Stimulated activated CD8-positive, alpha-beta memory T cell treated with anti-CD3 and anti-CD28 coated beads, Interleukin-12 subunit alpha, Interleukin-12 subunit beta, amount 100 ng/mL, for 24 hours (primary cell): ENCODE results near the gene PTGER1.
"Not testable (repeated sequence)": the region's sequence is repeated elsewhere in the genome, so short reads cannot be mapped to it uniquely, and the experiment has no call there.

Experiments
- DNase-seq: peaks from one replicate; pipeline ENCODE4 v3.0.0-alpha.2; 2020; ENCODE audit errors: extremely low read depth

PTGER1 gene

GRCh38 chr19:14474827-14475226 is 327 bp downstream of the PTGER1 start:
- no peak for DNase-seq

DNA sequence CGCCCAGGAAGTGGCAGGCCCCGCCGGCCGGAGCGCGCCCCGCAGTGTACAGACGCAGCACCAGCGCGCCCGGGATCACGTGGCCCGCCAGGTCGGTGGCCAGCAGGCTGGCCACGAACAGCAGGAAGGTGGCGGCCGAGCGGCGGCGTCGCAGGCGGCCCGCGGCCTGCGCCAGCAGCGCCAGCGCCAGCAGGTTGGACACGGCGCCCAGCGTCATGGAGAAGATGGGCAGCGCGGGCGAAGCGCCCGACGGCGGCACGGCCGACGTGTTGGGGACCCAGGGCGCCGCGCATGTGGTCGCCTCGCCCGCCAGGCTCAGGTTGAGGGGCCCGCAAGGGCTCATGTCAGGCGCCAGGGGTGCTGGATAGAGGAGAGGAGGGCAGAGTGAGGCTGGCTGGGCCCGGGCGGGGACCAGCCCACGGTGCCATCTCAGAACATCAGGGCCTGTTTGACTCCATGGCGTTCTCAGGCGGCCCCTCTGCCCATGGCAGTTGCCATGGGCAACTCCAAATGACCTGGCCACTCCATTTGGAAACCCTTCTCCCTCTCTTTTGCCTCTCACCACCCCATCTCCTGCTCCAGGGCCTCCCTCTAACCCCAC is 1.1 kb downstream of the PTGER1 start:
- no peak for DNase-seq

DNA sequence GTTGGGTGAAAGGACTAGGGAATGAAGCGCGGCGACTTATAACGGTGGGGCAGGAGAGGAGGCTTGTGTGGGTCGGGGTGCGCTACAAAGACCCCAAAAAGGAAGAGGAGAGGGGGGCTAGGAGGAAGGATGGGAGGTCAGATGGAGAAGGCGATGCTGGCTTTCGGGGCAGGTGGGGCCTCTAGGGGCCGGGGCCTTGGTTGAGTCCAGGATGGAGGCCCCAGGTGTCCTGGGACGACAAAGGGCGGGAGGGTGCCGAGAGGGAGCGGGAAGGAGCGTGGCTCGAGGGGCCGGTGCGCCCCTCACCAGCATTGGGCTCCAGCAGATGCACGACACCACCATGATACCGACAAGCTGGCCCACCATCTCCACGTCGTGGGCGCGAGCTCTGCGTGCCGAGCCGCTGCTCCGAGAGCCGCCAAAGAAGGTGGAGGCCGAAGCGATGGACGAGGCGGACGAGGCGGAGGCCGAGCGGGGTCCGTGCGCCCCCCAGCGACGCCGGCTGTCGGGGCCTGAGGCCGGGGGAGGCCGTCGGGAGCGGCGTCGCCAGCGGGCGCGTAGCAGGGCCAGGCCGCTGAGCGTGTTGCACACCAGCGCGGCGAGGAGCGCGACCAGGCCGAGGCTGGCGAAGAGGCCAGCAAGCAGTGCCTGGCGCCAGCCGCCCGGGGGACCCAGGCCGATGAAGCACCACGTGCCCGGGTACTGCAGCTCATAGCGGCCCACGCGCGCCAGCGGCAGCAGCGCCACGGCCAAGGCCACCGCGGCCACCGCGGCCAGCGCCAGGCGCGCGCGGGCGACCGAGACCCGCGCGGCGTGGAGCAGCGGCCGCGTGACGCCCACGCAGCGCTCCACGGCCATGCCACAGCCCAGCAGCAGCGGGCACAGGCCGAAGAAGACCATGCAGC is 1.8 kb downstream of the PTGER1 start:
- no peak for DNase-seq

DNA sequence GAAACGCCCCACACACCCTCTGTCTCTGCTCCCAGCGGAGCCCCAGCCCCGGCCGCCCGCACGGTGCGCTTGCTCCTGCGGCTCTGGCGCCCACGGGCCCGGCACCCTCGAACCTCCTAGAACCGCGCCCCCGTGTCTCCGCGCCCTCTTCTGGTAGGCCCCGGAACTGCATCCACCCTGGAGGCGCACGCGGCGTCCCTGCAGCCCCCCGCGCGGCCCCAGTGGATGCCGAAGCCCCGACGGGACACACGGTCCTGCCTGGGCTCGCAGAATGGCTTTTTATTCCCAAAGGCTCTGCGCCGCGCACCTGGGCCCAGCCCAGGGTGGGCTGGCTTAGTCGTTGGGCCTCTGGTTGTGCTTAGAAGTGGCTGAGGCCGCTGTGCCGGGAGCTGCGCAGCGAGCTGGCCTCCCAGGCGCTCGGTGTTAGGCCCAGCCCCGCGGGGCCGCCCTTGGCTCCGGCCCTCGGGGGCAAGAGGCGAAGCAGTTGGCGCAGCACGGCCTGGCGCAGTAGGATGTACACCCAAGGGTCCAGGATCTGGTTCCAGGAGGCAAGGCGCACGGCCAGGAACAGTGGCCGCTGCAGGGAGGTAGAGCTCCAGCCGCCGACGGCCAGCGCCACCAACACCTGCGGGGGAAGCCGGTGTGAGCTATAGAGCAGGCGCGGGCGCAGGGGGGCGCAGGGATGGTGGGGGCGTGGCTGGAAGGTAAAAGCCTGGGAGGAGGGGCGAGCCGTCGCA is 2.8 kb downstream of the PTGER1 start:
- DNase-seq: peak; percentile 60

- no peak for DNase-seq
Measured at GRCh38 chr19:14471436-14472187, 3.5 kb downstream of the PTGER1 start.

DNA sequence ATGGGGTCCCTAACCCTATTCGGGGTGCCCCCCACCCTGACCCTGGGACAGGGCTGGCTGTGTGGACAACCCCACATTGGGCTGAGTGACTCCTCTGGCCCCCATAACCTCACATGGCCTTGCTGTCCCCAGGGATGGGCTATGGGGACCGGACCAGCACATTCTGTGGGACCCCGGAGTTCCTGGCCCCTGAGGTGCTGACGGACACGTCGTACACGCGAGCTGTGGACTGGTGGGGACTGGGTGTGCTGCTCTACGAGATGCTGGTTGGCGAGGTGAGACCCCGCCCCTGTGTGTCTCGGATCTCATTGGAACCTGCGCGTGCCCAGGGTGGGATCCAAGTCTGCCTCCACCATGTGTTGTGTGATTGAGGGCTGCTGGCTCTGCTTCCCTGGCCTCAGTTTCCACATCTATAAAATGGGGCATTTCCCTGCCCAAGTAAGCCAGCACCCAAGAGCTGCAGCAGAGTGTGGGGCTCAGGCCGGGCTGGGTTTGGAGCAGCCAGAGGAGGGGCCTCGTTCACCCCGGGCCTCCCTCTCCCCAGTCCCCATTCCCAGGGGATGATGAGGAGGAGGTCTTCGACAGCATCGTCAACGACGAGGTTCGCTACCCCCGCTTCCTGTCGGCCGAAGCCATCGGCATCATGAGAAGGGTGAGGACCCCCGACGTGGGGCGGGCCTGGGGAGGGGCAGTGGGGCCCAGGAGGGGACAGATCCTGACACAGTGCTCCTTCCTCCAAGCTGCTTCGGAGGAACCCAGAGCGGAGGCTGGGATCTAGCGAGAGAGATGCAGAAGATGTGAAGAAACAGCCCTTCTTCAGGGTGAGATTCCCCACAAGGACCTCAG is 4.9 kb downstream of the PTGER1 start:
- no peak for DNase-seq

DNA sequence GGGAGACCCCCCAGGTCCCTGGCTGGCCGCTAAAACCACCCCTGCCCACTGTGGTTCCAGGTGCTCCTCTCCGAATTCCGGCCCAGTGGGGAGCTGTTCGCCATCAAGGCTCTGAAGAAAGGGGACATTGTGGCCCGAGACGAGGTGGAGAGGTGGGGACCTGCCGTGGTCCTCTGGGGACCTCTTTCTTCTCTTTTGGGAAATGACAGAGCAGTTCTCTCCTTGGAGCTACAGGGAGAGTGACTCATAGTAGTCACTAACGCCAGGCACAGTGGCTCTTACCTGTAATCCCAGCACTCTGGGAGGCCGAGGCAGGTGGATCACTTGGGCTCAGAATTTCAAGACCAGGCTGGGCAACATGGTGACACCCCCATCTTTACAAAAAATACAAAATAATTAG is 7.3 kb downstream of the PTGER1 start:
- no peak for DNase-seq

- DNase-seq: no peak
Measured at GRCh38 chr19:14467391-14467790, 7.8 kb downstream of the PTGER1 start.

DNA sequence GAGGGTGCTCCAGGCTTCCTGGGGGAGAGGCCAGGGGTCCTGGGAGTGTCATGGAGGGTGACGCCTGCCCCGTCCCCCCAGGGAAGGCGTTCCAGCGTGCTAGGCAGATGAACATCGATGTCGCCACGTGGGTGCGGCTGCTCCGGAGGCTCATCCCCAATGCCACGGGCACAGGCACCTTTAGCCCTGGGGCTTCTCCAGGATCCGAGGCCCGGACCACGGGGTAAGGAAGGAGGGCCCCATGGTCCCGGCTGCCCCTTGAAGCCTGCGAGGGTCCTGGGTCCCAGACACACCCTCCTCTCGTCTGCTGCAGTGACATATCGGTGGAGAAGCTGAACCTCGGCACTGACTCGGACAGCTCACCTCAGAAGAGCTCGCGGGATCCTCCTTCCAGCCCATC is 11.4 kb downstream of the PTGER1 start:
- no peak for DNase-seq

DNA sequence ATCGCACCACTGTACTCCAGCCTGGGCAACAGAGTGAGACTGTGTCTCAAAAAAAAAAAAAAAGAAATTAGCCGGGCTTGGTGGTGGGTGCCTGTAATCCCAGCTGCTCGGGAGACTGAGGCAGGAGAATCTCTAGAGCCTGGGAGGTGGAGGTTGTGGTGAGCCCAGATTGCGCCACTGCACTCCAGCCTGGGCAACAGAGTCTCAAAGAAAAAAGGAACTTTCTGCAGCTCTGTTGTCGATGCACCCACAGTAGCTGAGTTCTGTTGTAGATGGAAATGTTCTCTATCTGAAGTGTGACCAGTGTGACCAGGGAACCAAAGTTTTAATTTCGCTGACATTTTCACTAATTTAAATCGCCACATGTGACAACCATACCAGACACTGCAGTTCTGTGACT is 12.8 kb downstream of the PTGER1 start:
- DNase-seq: not testable (repeated sequence)

DNA sequence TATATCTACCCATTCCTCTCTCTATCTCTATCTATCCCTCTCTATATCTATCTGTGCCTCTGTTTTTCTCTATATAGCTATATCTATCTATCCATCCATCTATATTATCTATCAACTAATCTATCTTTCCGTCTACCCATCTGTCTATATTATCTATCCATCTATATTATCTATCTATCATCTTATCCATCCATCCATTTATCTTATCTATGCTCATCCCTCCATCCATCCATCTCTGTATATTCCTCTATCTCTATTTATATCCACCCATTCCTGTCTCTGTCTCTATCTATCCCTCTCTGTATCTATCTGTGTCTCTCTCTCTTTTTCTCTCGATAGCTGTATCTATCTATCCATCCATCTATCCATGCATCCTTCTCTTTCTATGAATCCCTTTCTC is 14.2 kb downstream of the PTGER1 start:
- DNase-seq: no peak

DNA sequence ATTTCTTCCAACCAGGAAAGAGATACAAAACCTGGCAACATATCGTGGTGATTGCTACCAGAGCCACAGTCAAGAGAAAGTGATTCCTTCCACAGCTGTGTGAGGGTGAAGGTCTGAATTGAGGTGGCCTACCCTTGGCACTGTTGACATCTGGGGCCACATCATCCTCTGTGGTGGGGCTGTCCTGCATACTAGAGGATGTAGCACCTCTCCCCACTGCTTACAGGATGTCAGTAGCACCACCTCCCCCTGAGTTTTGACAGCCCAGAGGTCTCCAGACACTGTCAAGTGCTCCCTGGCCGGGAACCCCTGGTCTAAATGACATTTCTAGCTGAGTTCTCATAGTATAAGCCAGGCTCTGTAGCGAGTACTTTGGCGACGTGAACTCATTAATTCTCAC is 15.5 kb downstream of the PTGER1 start:
- no peak for DNase-seq

GRCh38 chr19:14452303-14452702 is 22.9 kb downstream of the PTGER1 start:
- not testable (repeated sequence) for DNase-seq

DNA sequence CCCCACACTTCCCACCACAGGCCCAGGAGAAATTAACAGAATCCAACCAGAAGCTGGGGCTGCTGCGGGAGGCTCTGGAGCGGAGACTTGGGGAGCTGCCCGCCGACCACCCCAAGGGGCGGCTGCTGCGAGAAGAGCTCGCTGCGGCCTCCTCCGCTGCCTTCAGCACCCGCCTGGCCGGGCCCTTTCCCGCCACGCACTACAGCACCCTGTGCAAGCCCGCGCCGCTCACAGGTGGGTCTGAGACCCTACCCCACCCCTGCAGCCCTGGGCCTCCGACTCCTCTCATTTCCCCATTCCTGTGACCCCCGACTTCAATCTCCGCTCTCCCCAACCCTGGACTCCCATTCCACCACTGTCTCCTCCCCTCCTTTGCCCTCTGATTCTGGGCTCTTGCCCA is 24.3 kb downstream of the PTGER1 start:
- no peak for DNase-seq

DNA sequence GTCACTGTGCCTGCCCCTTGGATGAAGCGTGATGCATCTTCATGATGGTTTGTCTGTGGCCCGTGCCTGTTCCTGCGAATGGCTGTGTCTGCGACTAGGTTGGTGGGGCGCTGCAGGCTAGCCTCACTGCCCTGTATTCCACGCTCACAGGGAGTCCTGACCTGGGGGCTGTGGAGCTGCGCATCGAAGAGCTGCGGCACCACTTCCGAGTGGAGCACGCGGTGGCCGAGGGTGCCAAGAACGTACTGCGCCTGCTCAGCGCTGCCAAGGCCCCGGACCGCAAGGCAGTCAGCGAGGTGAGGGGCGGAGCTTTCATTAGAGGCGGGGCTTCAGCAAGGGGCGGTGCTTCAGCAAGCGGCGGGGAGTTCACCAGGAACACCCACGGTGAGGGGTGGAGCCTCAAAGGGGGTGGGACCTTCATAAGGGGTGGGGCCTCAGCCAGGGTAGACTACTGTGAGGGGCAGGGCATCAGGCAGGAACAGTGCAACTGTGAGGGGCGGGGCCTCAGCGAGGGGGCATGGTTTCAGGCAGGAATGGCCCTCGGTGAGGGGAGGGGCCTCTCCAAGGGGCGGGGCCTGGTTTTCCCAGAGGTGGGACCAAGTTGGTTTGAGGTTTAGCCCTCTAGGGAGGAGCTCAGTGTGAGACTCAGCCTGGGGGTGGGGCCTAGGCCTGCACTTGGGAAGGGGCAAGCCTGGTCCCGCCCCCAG is 24.8 kb downstream of the PTGER1 start:
- peak; percentile 52 for DNase-seq

GRCh38 chr19:14449321-14449720 is 25.8 kb downstream of the PTGER1 start:
- DNase-seq: no peak

DNA sequence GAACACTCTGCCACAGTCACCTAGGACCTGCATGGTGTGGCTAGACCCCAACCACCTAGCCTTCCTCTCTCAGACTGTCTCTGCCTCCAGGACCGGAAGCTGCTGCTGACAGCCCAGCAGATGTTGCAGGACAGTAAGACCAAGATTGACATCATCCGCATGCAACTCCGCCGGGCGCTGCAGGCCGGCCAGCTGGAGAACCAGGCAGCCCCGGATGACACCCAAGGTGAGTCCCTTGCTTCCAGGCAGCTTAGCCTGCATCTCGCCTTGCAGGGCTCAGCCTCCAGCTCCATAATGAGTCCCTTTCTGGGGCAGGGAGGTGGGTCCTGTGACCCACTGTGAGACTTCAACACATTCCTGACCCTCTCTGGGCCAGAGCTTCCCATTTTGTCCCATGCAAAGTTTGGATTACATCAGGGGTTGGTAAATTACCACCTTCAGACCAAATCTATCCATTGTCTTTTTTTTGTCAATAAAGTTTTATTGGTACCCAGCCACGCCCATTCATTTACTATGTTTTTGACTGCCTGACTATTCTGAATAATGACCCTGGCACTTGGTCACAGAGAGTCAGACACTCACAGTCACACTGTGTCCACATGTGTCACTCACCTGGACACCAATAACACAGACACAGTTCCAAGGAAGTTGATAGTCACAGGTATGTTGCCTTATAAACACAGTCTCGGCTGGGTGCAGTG is 28.7 kb downstream of the PTGER1 start:
- DNase-seq: no peak

- DNase-seq: no peak
Measured at GRCh38 chr19:14443632-14444216, 31.4 kb downstream of the PTGER1 start.

DNA sequence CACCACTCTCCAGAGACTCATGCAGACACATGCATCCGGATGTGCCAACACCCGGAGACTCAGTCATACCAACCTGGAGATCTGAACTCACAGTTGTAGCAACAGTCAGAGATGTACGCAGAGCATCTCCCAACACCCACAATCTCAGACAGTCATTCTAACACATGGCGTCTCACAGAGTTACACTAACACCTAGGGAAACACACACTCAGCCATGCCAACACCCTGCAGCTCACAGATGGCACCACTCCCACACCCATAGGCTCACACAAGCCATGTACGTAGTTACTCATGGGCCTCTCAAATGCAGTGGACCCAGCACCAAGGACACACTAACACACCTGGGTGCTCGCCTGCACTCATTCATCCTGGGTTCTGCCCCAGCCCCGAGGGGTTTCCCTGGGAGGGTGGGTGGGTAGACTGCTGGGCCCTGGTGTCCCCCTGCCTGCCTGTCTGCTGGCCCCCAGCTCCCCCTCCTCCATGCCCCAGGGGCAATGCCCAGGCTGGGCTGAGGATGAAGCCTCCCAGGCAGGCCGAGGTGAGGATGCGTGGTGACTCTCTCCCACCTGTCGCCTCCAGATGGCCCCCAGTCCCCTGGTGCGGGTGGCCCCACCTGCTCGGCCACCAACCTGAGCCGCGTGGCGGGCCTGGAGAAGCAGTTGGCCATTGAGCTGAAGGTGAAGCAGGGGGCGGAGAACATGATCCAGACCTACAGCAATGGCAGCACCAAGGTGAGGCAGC is 32.1 kb downstream of the PTGER1 start:
- DNase-seq: no peak
